Ishikawa (cell line): Measurements from ENCODE around the gene MLXIP.

ENCODE experiments used
- CEBPB ChIP-seq: IDR thresholded peaks from 2 replicates; pipeline ENCODE4 v1.6.1; 2012
- CREB1 ChIP-seq: IDR thresholded peaks from 2 replicates; pipeline ENCODE4 v1.6.1; 2012; ENCODE audit warnings: low read depth
- EGR1 ChIP-seq: IDR thresholded peaks from 2 replicates; pipeline ENCODE4 v1.6.1; 2012
- EP300 ChIP-seq: IDR thresholded peaks from 2 replicates; pipeline ENCODE4 v1.6.1; 2012; ENCODE audit warnings: borderline replicate concordance
- FOXM1 ChIP-seq: IDR thresholded peaks from 2 replicates; pipeline ENCODE4 v1.6.1; 2012; ENCODE audit warnings: low read depth, borderline replicate concordance
- NFIC ChIP-seq: IDR thresholded peaks from 2 replicates; pipeline ENCODE4 v1.6.1; 2012
- RAD21 ChIP-seq: IDR thresholded peaks from 2 replicates; pipeline ENCODE4 v1.6.1; 2012; ENCODE audit warnings: low read depth
- TAF1 ChIP-seq: IDR thresholded peaks from 2 replicates; pipeline ENCODE4 v1.6.1; 2012; ENCODE audit warnings: low read depth, mild to moderate bottlenecking
- TCF12 ChIP-seq: IDR thresholded peaks from 2 replicates; pipeline ENCODE4 v1.6.1; 2012; ENCODE audit warnings: low read depth
- TEAD4 ChIP-seq: IDR thresholded peaks from 2 replicates; pipeline ENCODE4 v1.6.1; 2012
- YY1 ChIP-seq: IDR thresholded peaks from 2 replicates; pipeline ENCODE4 v1.6.1; 2012; ENCODE audit warnings: low read depth
- ZBTB7A ChIP-seq: IDR thresholded peaks from 2 replicates; pipeline ENCODE4 v1.6.1; 2012; ENCODE audit warnings: low read depth
- TF ChIP-seq, protein P1 (sequence below): IDR thresholded peaks from 2 replicates; pipeline ENCODE4 v1.6.1; 2012
- TF ChIP-seq, protein P2 (sequence below): IDR thresholded peaks from 2 replicates; pipeline ENCODE4 v1.6.1; 2012; ENCODE audit warnings: low read depth, mild to moderate bottlenecking
- TF ChIP-seq, protein P3 (sequence below): IDR thresholded peaks from 2 replicates; pipeline ENCODE4 v1.6.1; 2012

The MLXIP gene

DNA sequence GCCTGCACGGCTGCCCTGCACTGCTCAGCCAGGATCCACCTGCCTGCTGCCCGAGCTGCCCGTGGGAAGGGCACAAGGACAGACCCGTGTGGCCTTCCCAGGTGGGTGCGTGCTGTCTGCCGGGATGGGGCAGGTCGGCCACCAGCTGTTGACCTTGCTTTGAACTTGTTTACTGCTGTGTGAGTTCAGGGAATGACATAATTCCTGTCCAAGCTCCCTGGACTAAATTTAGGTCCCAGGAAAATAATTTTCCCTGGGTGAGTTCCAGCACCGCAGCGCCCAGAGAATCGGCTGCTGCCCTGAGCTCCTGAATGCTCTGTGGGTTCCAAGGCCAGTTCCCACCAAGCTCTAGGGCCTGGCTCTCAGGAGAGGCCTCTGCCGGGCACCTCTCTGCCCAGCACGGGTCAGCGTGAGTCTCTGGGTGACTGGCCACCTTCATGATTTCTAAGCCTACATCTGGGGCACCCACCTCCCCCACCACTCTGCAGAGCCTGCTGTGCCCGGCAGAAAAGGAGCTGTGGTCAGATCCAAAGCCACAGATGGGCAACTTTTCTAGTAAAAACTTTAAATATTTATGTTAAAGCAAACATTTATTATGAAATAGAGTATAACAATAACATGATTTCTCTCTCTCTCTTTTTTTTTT lies 27.2 kb upstream of the MLXIP start:
- TF ChIP-seq, protein P1, sequence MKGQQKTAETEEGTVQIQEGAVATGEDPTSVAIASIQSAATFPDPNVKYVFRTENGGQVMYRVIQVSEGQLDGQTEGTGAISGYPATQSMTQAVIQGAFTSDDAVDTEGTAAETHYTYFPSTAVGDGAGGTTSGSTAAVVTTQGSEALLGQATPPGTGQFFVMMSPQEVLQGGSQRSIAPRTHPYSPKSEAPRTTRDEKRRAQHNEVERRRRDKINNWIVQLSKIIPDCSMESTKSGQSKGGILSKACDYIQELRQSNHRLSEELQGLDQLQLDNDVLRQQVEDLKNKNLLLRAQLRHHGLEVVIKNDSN: no peak
- TF ChIP-seq TAF1 (no peak), YY1 (no peak), ZBTB7A (no peak), CREB1 (no peak), TEAD4 (no peak), TCF12 (no peak), RAD21 (no peak), CEBPB (no peak), FOXM1 (no peak), EP300 (no peak)
- TF ChIP-seq, protein P2, sequence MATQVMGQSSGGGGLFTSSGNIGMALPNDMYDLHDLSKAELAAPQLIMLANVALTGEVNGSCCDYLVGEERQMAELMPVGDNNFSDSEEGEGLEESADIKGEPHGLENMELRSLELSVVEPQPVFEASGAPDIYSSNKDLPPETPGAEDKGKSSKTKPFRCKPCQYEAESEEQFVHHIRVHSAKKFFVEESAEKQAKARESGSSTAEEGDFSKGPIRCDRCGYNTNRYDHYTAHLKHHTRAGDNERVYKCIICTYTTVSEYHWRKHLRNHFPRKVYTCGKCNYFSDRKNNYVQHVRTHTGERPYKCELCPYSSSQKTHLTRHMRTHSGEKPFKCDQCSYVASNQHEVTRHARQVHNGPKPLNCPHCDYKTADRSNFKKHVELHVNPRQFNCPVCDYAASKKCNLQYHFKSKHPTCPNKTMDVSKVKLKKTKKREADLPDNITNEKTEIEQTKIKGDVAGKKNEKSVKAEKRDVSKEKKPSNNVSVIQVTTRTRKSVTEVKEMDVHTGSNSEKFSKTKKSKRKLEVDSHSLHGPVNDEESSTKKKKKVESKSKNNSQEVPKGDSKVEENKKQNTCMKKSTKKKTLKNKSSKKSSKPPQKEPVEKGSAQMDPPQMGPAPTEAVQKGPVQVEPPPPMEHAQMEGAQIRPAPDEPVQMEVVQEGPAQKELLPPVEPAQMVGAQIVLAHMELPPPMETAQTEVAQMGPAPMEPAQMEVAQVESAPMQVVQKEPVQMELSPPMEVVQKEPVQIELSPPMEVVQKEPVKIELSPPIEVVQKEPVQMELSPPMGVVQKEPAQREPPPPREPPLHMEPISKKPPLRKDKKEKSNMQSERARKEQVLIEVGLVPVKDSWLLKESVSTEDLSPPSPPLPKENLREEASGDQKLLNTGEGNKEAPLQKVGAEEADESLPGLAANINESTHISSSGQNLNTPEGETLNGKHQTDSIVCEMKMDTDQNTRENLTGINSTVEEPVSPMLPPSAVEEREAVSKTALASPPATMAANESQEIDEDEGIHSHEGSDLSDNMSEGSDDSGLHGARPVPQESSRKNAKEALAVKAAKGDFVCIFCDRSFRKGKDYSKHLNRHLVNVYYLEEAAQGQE: no peak
- TF ChIP-seq, protein P3, sequence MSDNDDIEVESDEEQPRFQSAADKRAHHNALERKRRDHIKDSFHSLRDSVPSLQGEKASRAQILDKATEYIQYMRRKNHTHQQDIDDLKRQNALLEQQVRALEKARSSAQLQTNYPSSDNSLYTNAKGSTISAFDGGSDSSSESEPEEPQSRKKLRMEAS: no peak

DNA sequence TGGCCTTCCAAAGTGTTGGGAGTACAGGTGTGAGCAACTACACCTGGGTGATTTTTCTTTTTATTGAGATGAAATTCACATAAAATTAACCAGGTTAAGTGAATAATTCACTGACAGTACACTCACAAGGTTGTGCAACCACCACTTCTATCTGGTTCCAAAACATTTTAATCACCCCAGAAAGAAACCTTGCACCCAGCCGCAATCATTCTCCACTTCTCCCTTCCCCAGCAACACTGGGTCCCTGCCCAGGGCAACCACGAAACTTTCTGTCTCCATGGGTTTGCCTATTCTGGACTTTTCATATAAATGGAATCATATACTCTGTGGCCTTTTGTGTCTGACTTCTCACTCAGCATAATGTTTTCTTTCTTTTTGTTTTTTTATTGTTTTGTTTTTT lies 26.3 kb upstream of the MLXIP start:
- TF ChIP-seq EGR1: no peak
- no peak for TF ChIP-seq NFIC
- no peak for TF ChIP-seq RAD21

DNA sequence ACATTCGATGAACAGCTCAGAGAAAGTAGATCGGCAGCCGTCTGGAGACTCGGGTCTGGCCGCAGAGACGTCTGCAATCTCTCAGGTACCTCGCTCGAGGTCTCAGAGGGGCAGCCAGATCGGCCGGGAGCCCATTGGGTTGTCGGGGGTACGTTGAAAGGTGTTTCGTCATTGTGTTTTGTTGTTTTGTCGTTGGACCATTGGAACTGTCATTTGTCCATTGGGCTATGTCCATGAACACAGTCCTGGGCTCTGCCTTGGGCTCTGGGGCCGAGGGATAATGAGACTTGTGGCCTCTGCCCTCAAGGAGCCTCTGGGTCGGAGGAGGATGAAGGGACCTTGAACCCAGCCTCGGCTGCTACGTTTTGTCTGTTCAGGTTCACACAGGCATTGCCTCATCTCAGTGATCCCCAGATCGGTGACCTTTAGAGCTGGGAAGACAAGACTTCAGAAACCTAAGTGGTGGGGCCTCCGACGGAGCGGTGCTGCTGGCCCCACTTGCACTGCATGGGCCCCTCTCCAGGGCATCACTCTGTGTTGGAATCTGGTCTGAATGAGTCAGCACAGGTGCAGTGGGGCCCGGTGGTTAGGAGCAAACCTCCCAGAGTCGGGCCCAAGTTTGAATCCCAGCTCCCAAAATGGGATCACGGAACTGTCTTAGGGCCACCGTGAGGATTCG lies 23.6 kb upstream of the MLXIP start:
- no peak for TF ChIP-seq FOXM1
- TF ChIP-seq TEAD4: no peak
- TF ChIP-seq RAD21: no peak
- TF ChIP-seq, protein P3: no peak
- no peak for TF ChIP-seq YY1
- no peak for TF ChIP-seq EP300
- TF ChIP-seq ZBTB7A: no peak

DNA sequence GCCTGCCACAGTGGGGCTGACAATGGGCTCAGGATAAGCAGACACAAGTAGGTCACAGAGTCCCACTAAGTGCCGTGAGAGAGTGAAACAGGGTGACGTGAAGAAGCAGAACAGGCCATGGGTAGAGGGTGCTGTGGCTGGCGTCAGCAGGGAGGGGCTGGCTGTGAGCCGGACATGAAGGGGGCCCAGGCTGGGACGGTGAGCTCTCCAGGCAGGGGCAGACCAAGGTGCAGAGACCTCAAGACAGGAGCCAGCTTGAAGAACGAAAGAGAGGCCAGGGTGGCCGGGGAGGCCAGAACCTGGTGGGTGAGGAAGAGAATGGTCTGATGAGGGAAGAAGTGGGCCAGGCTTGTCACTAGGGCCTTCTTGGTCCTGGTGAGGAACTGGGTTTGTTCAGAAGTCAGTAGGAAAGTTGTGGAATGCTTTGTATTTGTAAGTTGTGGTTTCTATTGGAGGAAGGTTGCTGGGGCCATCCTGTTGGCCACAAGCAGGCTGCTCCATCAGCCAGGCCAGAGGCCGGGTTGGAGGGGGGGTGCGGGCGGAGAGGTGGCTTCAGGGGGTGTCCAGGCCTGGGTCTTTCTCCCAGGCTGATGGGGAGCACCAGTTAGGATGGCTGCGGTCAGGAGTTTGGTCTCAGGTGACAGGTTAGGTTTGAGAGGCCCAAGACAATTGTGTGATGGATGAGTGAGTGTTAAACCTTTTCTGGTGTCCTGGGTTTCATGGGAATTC lies 21.4 kb upstream of the MLXIP start:
- no peak for TF ChIP-seq FOXM1

DNA sequence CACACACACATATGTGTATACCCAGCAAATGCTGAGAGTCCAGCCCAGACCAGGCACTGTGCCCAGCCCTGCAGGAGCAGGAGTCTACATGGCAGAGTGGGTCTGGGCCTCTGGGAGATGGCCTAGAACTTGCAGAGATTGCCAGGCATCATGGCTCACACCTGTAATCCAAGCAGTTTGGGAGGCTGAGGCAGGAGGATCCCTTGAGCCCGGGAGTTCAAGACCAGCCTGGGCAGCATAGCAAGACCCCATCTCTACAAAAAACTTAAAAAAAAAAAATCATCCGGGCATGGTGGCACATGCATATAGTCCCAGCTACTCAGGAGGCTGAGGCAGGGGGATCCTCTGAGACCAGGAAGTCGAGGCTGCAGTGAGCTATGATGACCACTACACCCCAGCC lies 20.8 kb upstream of the MLXIP start:
- TF ChIP-seq, protein P1: no peak

DNA sequence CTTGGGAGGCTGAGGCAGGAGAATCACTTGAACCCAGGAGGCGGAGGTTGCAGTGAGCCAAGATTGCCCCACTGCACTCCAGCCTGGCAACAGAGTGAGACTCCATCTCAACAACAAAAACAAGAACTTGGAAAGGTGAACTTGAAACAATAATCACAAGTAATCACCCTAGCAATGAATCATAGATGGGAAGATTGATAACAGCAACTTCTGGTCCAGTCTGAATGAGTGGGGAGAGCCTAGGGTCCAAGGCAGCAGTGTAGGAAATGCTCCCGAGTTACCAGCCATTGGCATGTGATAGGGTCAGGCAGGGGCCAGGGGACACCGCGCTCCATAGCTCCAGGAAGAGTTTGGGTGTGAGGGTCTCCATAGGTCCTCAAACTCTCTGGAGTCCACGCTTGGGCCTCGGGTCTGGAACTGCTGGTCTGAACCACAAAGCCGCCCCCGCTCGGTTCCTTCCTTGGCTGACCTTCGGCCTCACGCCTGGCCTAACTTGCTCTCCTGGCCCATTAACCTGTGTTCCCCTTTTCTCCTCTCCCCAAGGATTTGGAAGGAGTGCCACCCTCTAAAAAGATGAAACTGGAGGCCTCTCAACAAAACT lies 19.9 kb upstream of the MLXIP start:
- TF ChIP-seq ZBTB7A: no peak

DNA sequence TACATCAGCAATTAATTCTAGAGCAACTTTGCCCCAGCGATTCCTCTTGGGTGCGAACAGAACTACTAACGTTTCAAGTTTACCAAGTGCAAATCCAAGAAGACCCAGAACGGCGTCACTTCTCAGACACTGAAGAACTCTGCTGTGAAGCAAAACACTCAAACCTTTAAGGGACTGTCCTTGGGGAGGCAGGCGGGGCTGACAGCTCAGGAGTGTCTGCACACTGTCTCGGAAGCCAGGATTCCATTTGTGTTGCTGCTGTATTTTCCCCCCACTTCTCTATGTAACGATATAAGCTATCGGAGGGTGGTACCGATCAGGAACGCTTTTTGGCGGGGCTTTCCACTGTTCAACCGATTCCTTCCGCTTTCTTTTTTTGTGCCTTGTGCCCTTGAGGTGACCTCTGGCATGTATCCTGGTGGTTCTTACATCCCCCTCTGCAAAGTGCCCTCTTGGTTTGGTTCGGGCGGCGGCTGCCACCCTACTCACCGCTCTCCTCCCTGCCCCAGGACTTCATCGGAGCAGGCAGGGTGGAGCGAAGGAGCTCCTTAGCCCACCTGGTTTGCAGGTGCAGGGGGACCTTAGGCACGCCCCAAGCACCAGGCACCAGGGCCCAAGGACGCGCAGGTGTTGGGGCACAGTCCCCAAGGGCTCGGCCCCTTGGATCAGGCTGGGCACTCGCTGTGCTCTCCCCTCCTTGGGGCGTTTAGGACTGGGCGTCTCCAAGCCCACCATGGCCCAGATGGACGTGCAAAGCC lies 19.2 kb upstream of the MLXIP start:
- no peak for TF ChIP-seq RAD21
- TF ChIP-seq YY1: no peak
- no peak for TF ChIP-seq TAF1
- no peak for TF ChIP-seq NFIC
- TF ChIP-seq, protein P2: no peak
- TF ChIP-seq CEBPB: no peak
- TF ChIP-seq FOXM1: no peak
- no peak for TF ChIP-seq CREB1
- no peak for TF ChIP-seq TEAD4
- TF ChIP-seq, protein P3: no peak
- no peak for TF ChIP-seq TCF12
- TF ChIP-seq, protein P1: no peak
